GM12873 (cell line): ENCODE measurements around the gene HPDL.
A peak's percentile ranks its signal among the peaks of the same experiment; 100 is the strongest.

Experiments
- TF ChIP-seq, protein P1 (sequence below): IDR thresholded peaks from 2 replicates; pipeline ENCODE4 v1.5.1; 2012; ENCODE audit warnings: low read depth, mild to moderate bottlenecking, moderate library complexity, low read length, control low read depth; ENCODE audit not compliant: insufficient read depth; ENCODE audit errors: missing control alignments

The HPDL gene

DNA sequence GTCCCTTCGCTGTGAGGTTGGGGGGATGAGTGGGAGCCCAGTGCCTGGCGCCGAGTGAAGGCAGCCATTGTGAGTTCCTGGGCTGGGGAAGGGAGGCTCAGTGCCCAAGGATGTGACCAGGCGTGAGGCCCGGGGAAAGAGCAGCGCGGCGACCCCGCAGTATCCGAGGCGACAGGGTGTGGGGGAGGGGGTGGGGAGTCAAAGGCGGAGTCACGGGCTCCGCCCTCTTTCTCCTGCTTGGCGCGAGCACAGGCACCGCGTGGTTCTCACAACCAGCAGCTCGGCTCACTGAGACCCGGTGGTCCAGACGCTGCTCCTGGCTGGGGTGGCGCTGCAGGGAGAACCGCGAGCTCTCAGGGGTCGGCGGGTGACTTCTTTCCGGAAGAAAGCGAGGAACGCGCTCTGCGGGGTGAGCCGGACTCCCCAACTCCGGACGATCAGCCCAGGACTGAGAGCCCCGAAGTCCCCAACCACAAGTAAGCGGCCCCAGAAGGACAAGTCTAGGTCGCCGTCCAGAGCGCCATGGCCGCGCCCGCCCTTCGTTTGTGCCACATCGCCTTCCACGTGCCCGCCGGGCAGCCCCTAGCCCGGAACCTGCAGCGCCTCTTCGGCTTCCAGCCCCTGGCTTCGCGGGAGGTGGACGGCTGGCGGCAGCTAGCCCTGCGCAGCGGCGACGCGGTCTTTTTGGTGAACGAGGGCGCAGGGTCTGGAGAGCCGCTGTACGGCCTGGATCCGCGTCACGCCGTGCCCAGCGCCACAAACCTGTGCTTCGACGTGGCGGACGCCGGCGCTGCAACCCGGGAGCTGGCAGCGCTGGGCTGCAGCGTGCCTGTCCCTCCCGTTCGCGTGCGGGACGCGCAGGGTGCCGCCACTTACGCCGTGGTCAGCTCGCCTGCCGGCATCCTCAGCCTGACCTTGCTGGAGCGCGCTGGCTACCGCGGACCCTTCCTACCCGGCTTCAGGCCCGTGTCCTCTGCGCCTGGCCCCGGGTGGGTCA lies at the start of gene HPDL:
Gene HPDL, plus strand, starts transcription at position 269 of the 997 bp plus-strand sequence. Its CDS starts 254 bp downstream, at position 523.
- TF ChIP-seq, protein P1, sequence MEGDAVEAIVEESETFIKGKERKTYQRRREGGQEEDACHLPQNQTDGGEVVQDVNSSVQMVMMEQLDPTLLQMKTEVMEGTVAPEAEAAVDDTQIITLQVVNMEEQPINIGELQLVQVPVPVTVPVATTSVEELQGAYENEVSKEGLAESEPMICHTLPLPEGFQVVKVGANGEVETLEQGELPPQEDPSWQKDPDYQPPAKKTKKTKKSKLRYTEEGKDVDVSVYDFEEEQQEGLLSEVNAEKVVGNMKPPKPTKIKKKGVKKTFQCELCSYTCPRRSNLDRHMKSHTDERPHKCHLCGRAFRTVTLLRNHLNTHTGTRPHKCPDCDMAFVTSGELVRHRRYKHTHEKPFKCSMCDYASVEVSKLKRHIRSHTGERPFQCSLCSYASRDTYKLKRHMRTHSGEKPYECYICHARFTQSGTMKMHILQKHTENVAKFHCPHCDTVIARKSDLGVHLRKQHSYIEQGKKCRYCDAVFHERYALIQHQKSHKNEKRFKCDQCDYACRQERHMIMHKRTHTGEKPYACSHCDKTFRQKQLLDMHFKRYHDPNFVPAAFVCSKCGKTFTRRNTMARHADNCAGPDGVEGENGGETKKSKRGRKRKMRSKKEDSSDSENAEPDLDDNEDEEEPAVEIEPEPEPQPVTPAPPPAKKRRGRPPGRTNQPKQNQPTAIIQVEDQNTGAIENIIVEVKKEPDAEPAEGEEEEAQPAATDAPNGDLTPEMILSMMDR: no peak

DNA sequence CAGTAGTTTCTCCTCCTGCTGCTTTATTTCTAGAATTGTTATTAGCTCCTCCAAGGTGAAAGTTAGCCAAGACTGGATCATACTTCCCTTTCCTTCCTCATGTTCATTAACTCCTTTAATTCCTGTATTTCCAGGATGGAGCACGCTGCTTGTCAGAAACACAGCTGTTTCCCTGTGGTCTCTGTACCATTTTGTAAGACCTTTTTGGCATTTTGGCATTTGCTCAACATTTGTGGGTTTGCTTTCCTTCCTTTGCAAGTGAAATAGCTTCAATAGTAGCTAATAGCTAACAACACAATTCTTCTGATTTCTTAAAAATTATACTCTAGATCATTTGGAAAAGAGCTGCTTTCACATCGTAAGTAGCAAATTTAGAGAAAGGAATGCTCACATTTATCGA lies 44.3 kb upstream of the HPDL start:
- TF ChIP-seq, protein P1: no peak

DNA sequence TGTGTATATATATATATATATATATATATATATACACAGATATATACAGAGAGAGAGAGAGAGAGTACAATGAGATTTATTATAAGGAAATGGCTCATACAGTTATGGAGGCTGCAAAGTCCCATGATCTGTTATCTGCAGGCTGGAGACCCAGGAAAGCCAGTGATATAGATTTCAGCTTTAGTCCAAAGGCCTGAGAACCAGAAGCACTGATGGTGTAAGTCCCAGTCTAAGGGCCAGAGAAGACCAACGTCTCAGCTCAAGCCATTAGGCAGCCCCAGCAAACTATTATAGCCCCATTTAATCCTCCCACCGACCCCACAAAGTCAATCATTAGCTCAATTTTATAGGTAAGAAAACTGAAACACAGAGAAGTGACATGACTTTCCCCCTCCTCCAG lies 35.0 kb upstream of the HPDL start:
- TF ChIP-seq, protein P1: no peak

DNA sequence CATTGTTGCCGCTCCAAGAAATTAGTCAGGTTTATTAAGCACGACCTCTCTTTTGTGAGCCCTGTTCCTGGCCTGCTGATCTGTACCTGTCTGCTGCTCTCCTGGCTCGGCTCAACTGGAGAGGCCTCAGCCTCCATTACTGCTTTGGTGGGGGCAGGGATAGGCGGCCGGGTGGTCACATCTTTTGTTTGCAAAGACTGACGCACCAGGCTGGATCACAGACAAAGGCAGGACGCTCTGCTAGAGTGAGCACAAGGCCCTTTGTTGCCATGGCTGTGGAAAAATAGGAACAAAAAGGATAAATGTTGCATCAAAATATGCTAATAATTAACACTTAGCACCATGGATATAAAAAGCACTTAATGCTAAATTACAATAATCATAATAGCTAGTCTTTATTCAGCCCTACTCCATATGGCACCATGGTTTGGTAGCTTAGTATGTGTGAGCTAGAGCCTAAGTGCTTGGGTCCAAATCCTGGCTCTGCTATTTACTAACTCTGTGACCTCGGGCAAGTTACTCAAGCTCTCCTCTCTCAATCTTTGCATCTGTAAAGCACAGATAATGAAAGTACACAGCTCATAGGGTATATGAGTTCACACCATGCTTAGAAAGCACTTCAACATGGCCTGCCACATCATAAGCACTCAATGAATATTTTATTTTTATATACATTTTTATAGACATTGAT lies 28.9 kb upstream of the HPDL start:
- TF ChIP-seq, protein P1: no peak

DNA sequence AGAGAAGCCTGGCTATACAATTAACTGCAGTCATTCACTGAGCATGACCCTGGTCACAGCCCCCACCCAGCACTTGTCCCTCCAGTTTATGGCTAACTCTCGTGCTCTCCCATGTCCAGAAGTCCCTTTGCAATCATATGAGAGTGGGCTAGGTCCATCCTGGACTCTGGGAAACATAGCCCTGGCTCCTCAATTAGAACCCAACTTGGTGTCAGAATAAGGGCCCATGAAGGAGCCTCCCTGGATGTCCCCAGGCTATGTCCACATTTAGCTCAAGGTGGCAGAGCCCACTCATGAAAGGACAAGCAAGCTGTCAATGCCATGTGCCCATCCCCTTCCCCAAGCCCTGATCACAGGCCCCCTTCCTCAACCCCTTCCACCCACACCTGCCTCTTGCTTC lies 27.4 kb upstream of the HPDL start:
- TF ChIP-seq, protein P1: no peak

DNA sequence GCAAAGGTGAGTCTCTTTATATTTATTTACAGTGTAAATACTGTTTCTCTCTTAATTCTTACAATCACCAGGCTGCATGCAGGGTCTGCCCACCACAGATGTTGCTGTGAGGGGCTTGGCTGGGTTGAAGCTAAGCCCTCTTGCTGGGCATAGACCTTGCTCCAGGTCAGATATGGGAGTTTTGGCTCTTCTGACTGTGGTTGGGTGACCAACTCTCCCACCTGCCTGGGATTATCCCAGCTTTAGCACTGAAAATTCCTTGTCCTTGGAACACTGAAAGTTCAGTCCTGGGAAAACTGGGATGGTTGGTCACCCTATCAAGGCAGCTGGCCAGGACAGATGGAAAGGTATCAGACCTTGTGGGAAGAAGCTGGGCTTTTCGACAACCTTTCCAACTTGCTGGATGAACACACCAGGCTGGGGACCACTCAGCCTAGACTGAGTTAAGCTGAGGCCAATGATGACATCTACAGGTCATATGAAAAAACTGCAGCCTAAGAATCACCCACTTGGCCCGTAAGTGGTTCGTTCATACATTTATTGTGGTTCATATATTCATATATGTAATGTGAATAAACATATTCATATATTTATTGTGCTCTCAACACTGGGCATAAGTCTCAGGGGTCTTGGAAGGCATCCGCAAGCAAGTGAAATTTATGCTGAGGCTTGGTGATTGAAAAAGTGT lies 26.6 kb upstream of the HPDL start:
- TF ChIP-seq, protein P1: peak; percentile 80

DNA sequence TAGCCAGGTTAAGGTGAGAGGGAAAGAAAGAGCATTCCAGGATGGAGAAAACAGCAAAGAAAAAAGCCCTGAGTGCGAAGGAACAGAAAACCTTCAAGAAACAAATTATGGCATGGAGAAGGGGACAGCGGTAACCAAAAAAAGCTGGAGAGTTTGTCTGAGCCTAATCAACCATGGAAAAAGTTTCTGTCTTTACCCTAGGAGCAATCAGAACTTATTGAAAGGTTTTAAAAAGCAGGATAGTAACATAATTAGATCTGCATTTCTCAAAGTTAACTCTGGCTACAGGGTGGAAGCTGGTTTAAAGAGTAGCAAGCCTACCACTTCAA lies 26.1 kb upstream of the HPDL start:
- TF ChIP-seq, protein P1: no peak
